ENCODE results near the gene JAK1. TPM values are rescaled to one million over a fixed set of nuclear protein-coding genes. Genes with fewer than 3 reads are reported as not detected.

Gene JAK1
- total RNA-seq, 1 experiment from 2014 or later, result 27.8 TPM

- ATAC-seq (no peak), DNase-seq (ENCODE audit: low spot score) (no peak)
- CTCF ChIA-PET, result interaction anchor here (0.7 kb wide), 1 partner anchor 97 kb away, joined by 4 read pairs; no protein-coding TSS in a partner anchor
- Mint-ChIP-seq H3K27ac (peak overlapping the region; percentile 54; the same call in 1 of the 2 replicates), H3K27me3 (ENCODE audit: low read depth) (peaks cover 22% of the 10 kb centered on the region), H3K4me1 (peaks cover 16% of the 10 kb centered on the region), H3K9me3 (no peaks in the 10 kb centered on the region), H3K4me3 (no peak overlapping the region), H3K36me3 (no peaks in the 10 kb centered on the region)
- POLR2A ChIA-PET, result no interaction called here
- TF ChIP-seq NR3C1 (CRISPR knock-in tag; conservative IDR thresholded peaks at IDR 0.05; ENCODE audit: low read depth) (no peak), PRRX2 (CRISPR knock-in tag; IDR thresholded peaks at IDR 0.05) (no peak), ATF1 (CRISPR knock-in tag; IDR thresholded peaks at IDR 0.05) (no peak), AR (CRISPR knock-in tag; IDR thresholded peaks at IDR 0.05) (no peak), CTCF (IDR thresholded peaks at IDR 0.05) (no peak), FOXJ3 (CRISPR knock-in tag; IDR thresholded peaks at IDR 0.05; ENCODE audit: borderline replicate concordance) (no peak), ZNF219 (CRISPR knock-in tag; IDR thresholded peaks at IDR 0.05; ENCODE audit: borderline replicate concordance) (no peak), SP1 (CRISPR knock-in tag; conservative IDR thresholded peaks at IDR 0.05) (no peak)
Measured at GRCh38 chr1:64969305-64970046, 3.1 kb upstream of the JAK1 start.

GRCh38 chr1:64967381-64967780 is 1.0 kb upstream of the JAK1 start:
- POLR2A ChIA-PET, result interaction anchor here (0.6 to 2.0 kb wide), 2 partner anchors 11 to 26 kb away, joined by 5 to 9 read pairs; no protein-coding TSS in a partner anchor
- peak overlapping the region; percentile 61; the same call in 1 of the 2 replicates for H3K27ac Mint-ChIP-seq
- CTCF ChIA-PET, result interaction anchor here (0.8 to 2.2 kb wide), 2 partner anchors 11 to 53 kb away, joined by 4 to 10 read pairs; no protein-coding TSS in a partner anchor
- H3K27me3 Mint-ChIP-seq (ENCODE audit: low read depth), result peaks cover 34% of the 10 kb centered on the region
- no peaks in the 10 kb centered on the region for H3K9me3 Mint-ChIP-seq
- peaks cover 19% of the 10 kb centered on the region for H3K4me1 Mint-ChIP-seq
- no peak for DNase-seq (ENCODE audit: low spot score)
- H3K36me3 Mint-ChIP-seq, result no peaks in the 10 kb centered on the region
- ATAC-seq, result no peak
- no peak for TF ChIP-seq MXD4 (CRISPR knock-in tag; IDR thresholded peaks at IDR 0.05; ENCODE audit: borderline replicate concordance)
- TF ChIP-seq AFF4 (CRISPR knock-in tag; IDR thresholded peaks at IDR 0.05; ENCODE audit: borderline replicate concordance), result no peak
- TF ChIP-seq RORB (CRISPR knock-in tag; IDR thresholded peaks at IDR 0.05), result no peak
- TF ChIP-seq ZSCAN18 (CRISPR knock-in tag; IDR thresholded peaks at IDR 0.05), result no peak
- TF ChIP-seq OVOL2 (CRISPR knock-in tag; IDR thresholded peaks at IDR 0.05; ENCODE audit: borderline replicate concordance), result no peak
- H3K4me3 Mint-ChIP-seq, result peak overlapping the region; percentile 81

Measured in WTC11 (cell line).